SU-DHL-6 (cell line): Measurements from ENCODE around the gene SPTBN5.

Source experiments
- EZH2phosphoT487 ChIP-seq: fragments of 200-600 bp; sonication (generic), shearing (Covaris generic); conservative IDR thresholded peaks from 2 replicates; pipeline ENCODE4 v1.6.1; 2018; ENCODE audit warnings: mild to moderate bottlenecking, antibody characterized with exemption, low read length, moderate library complexity, mixed read lengths
- TF ChIP-seq, protein P1 (sequence below): fragments of 200-600 bp; sonication (generic); IDR thresholded peaks from one replicate; pipeline ENCODE4 v1.5.1; 2017; ENCODE audit warnings: antibody characterized with exemption, mild to moderate bottlenecking, low read length, moderate library complexity; ENCODE audit not compliant: insufficient read depth, poor library complexity, severe bottlenecking

DNA sequence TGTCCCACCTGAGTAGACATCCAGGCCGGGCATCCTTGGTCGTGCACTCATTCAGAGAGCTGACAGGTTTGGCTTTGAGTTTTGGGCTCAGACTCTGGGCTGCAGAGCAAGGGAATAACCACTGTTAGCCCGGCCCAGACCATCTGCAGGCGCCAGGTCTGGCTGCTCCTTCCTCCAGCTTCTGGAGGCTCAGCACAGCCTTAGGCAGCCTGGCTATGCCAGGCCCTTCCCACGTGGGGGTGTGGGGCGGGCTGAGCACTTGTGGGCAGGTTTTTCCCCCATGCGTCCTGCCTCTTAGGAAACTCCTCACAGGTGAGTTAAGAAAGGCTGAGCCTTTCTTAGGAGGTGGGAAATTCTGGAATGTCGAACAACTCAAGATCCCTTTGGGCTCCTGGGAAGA, 44.0 kb downstream of the SPTBN5 start:
- TF ChIP-seq, protein P1, sequence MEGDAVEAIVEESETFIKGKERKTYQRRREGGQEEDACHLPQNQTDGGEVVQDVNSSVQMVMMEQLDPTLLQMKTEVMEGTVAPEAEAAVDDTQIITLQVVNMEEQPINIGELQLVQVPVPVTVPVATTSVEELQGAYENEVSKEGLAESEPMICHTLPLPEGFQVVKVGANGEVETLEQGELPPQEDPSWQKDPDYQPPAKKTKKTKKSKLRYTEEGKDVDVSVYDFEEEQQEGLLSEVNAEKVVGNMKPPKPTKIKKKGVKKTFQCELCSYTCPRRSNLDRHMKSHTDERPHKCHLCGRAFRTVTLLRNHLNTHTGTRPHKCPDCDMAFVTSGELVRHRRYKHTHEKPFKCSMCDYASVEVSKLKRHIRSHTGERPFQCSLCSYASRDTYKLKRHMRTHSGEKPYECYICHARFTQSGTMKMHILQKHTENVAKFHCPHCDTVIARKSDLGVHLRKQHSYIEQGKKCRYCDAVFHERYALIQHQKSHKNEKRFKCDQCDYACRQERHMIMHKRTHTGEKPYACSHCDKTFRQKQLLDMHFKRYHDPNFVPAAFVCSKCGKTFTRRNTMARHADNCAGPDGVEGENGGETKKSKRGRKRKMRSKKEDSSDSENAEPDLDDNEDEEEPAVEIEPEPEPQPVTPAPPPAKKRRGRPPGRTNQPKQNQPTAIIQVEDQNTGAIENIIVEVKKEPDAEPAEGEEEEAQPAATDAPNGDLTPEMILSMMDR = no peak
- TF ChIP-seq EZH2phosphoT487 = no peak
